KOPT-K1 (cell line): ENCODE data around the gene PDHA1.
A peak's percentile ranks its signal among the peaks of the same experiment; 100 is the strongest.

Source experiments
- H3K27ac ChIP-seq: fragments of 200-600 bp; sonication (generic); 2 replicates; pipeline ENCODE4 v1.5.1; 2016; ENCODE audit warnings: antibody characterized with exemption, mild to moderate bottlenecking, low read depth, low read length; ENCODE audit not compliant: poor library complexity, severe bottlenecking
- H3K36me3 ChIP-seq: fragments of 200-600 bp; sonication (generic); 2 replicates; pipeline ENCODE4 v1.5.1; 2017; ENCODE audit warnings: antibody characterized with exemption, mild to moderate bottlenecking, low read length, moderate library complexity; ENCODE audit not compliant: insufficient read depth
- H3K9me3 ChIP-seq: fragments of 200-600 bp; sonication (generic); 2 replicates; pipeline ENCODE4 v1.5.1; 2017; ENCODE audit warnings: antibody characterized with exemption, low read length, mild to moderate bottlenecking; ENCODE audit not compliant: insufficient read depth, poor library complexity, severe bottlenecking

Gene PDHA1

DNA sequence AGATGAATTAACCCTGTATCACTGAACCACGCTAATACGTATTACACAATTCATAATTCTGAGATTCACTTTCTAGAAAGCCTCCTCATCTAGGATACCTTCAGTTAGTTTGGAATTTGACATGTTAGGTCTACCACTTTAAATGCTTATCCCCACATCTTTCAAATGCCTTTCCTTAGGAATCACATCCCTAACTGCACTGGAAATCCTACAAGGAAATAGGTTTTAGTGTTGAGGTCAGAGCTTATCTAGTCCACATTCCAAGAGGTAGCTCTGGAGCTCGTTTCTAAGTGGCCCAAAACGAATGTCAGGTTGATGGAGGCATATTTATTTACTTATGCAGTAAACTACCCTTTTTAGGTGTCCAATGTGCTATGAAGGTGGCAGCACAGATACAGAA lies 18.0 kb downstream of the PDHA1 start:
- Histone ChIP-seq H3K36me3 (peaks cover 74% of the 10 kb centered on the region), H3K9me3 (no peaks in the 10 kb centered on the region), H3K27ac (no peak overlapping the region)

DNA sequence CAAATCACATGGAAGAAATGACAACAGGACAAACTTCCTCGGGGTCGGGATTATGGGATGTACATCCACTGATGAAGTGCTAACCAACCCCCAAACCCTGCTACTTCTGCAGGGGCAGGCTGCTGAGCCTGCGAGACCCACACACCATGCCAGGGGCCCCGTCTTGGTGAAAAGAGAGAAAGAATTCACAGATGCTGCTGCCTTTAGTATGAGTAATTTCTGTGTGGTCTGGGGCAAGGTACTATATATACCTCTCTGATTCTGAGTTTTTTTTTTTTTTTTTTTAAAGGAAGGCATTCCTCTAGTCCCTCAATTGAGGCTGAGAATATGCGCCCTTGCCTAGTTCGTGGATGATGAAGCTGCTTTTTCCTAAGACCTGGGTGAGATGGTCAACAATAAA lies 24.8 kb downstream of the PDHA1 start:
- H3K9me3 ChIP-seq, result no peaks in the 10 kb centered on the region
- H3K36me3 ChIP-seq, result peaks cover 6% of the 10 kb centered on the region; the same call in 1 of the 2 replicates
- no peak overlapping the region for H3K27ac ChIP-seq

- H3K9me3 ChIP-seq, result no peaks in the 10 kb centered on the region
- H3K36me3 ChIP-seq, result no peaks in the 10 kb centered on the region
- H3K27ac ChIP-seq, result no peak overlapping the region
Measured at GRCh38 chrX:19370061-19370460, 26.3 kb downstream of the PDHA1 start.

GRCh38 chrX:19372170-19372546 lies 28.4 kb downstream of the PDHA1 start:
- H3K9me3 ChIP-seq, result no peaks in the 10 kb centered on the region
- H3K27ac ChIP-seq, result peak overlapping the region; percentile 16
- H3K36me3 ChIP-seq, result no peaks in the 10 kb centered on the region

- no peaks in the 10 kb centered on the region for H3K9me3 ChIP-seq
- H3K36me3 ChIP-seq, result no peaks in the 10 kb centered on the region
- H3K27ac ChIP-seq, result peak overlapping the region; percentile 16
Measured at GRCh38 chrX:19372547-19373331, 29.0 kb downstream of the PDHA1 start.

- H3K36me3 ChIP-seq, result no peaks in the 10 kb centered on the region
- no peak overlapping the region for H3K27ac ChIP-seq
- no peaks in the 10 kb centered on the region for H3K9me3 ChIP-seq
Measured at GRCh38 chrX:19373351-19373891, 29.7 kb downstream of the PDHA1 start.

GRCh38 chrX:19375546-19375945 lies 31.8 kb downstream of the PDHA1 start:
- no peak overlapping the region for H3K27ac ChIP-seq
- no peaks in the 10 kb centered on the region for H3K36me3 ChIP-seq
- H3K9me3 ChIP-seq, result no peaks in the 10 kb centered on the region

- H3K27ac ChIP-seq, result no peak overlapping the region
- H3K36me3 ChIP-seq, result no peaks in the 10 kb centered on the region
Measured at GRCh38 chrX:19377799-19378198, 34.1 kb downstream of the PDHA1 start.

DNA sequence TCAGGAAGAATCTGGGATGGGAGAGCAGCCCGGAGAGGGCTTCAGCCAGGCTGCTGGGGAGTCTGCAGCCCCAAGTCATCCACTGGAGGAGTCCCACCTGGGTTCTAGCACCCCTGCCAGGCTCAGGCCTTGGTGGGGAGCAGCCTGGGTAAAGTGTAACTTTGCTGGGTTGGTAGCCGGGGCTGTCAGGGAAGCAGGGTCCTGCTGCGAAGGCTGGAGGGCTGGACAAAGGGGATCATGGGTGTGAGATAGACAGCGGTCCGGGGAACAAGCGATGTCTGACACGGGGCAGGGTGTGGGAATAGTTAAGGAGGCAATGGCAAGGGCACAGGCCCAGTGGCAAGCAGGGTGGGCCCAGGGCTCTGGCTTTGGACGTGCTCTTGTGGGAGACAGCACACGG lies 37.6 kb downstream of the PDHA1 start:
- no peaks in the 10 kb centered on the region for H3K36me3 ChIP-seq
- H3K27ac ChIP-seq, result no peak overlapping the region
- no peaks in the 10 kb centered on the region for H3K9me3 ChIP-seq

More at GRCh38 chrX:19377799-19378198, 34.1 kb downstream of the PDHA1 start:
- H3K9me3 ChIP-seq, result no peaks in the 10 kb centered on the region

DNA sequence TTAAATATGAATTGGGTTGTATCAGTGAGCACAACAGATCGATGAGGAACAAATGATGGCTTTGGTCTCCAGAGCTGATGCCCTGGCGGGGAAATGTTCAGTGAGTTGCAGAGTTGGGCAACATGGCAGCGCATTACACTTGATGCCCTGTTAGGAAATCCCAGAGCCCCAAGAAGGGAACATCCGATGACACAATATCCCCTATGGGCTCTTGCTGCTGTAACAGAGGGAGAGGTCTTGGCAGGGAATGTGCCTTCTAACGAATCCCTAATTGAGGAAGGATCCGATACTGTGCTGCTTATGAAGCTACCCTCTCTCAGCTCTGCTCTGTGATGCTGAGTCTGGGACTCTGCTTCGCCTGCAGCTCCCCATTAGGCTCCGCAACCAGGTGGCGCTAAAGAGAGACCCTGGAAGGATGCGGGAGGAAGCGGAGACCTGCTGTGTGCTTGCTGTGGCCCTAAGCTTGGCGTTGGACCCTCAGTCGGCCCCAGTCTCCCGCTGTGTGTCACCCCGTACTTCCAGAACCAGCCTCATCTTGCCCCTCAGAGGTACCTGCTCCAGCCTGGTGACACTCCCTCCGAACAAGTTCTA lies 38.9 kb downstream of the PDHA1 start:
- H3K36me3 ChIP-seq, result no peaks in the 10 kb centered on the region
- no peaks in the 10 kb centered on the region for H3K9me3 ChIP-seq

DNA sequence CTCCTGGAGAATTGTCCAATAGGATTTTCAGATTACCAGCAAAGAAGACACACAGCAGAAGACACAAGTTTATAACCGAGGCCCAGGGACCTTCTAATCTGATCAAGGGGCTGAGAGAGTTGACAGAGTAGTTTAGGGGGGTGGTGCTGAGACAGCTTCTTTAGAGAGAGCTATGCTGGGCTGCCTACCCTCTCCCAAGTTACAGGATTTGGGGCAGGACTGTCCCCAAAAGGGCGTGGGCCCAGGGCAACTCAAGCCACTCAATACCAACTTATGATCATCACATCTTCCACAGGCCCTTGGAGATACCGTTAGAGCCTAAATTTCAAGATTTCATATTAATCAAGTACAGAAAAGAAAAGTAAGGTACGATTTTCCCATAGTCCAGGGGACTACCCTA lies 43.0 kb downstream of the PDHA1 start:
- no peaks in the 10 kb centered on the region for H3K36me3 ChIP-seq
- H3K9me3 ChIP-seq, result no peaks in the 10 kb centered on the region
- no peak overlapping the region for H3K27ac ChIP-seq

More for the DNA sequence above, 38.9 kb downstream of the PDHA1 start:
- H3K27ac ChIP-seq, result no peak overlapping the region

- Histone ChIP-seq H3K36me3 (no peaks in the 10 kb centered on the region), H3K27ac (no peak overlapping the region), H3K9me3 (no peaks in the 10 kb centered on the region)
Measured at GRCh38 chrX:19388064-19388679, 44.4 kb downstream of the PDHA1 start.

GRCh38 chrX:19388741-19389140 lies 45.0 kb downstream of the PDHA1 start:
- no peaks in the 10 kb centered on the region for H3K36me3 ChIP-seq
- H3K9me3 ChIP-seq, result no peaks in the 10 kb centered on the region
- H3K27ac ChIP-seq, result no peak overlapping the region

GRCh38 chrX:19389227-19389845 lies 45.6 kb downstream of the PDHA1 start:
- no peaks in the 10 kb centered on the region for H3K9me3 ChIP-seq
- no peak overlapping the region for H3K27ac ChIP-seq

DNA sequence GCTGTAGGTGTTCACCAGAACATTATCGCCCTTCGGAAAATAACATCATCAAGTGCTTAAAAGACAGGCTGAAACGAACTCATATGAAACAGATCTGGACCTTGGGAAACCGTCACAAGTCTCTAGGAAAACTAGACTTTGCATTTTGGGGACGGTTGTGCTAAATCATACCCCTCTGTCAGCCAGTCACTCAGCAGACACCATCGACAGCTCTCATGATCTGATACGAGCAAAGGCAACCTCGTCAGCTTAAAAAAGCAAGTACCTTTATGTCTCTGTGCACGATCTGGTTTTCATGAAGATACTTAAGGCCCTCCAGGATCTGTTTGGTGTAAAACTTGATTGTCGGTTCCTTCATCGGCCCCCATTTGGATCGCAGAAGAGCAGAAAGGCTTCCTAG lies 48.4 kb downstream of the PDHA1 start:
- no peak overlapping the region for H3K27ac ChIP-seq
- no peaks in the 10 kb centered on the region for H3K36me3 ChIP-seq

More at GRCh38 chrX:19389227-19389845, 45.6 kb downstream of the PDHA1 start:
- no peaks in the 10 kb centered on the region for H3K36me3 ChIP-seq

More for the DNA sequence above, 48.4 kb downstream of the PDHA1 start:
- no peaks in the 10 kb centered on the region for H3K9me3 ChIP-seq
